Measurements from ENCODE around the gene SP1. TPM values are rescaled to one million over a fixed set of nuclear protein-coding genes. Genes with fewer than 3 reads are reported as not detected.

SP1 gene
- total and polyA plus RNA-seq, 9 of the 15 experiments (the other 6 are each of a cell fraction or from before 2014, with no cell fraction given), result 8.0 to 65.5 (median 41.6) TPM

DNA sequence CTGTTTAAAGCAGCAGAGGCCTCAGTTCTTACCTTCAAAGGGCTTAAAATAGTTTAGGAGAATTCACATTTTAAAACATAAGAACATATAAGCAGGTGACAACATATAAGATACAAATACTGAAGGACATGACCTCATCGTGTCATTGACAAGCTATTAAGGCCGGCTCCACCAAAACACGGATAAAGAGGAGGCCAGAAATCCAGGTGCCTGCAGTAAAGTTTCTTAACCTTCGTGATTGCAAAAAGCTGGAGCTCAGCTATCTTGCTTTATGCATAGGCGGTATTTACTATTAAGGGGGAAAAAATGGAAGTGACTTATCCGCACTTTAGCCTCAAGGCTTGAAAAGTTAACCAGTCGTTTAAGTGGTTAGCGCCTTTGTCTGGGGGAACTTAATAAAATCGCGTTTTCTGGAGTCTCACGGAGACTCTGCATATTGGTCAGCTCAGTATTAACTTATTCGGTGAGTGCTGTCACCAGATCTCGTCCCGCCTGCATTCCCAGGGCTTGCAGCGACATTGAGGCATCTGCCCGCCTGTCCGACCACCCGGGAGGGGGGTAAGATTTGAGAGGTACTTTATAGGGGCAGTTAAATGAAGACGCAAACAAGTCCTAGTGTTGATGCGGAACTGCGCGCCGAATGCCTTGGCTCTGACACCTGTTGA is 1.1 kb upstream of the SP1 start (continued):
- TF ChIP-seq, protein P1, sequence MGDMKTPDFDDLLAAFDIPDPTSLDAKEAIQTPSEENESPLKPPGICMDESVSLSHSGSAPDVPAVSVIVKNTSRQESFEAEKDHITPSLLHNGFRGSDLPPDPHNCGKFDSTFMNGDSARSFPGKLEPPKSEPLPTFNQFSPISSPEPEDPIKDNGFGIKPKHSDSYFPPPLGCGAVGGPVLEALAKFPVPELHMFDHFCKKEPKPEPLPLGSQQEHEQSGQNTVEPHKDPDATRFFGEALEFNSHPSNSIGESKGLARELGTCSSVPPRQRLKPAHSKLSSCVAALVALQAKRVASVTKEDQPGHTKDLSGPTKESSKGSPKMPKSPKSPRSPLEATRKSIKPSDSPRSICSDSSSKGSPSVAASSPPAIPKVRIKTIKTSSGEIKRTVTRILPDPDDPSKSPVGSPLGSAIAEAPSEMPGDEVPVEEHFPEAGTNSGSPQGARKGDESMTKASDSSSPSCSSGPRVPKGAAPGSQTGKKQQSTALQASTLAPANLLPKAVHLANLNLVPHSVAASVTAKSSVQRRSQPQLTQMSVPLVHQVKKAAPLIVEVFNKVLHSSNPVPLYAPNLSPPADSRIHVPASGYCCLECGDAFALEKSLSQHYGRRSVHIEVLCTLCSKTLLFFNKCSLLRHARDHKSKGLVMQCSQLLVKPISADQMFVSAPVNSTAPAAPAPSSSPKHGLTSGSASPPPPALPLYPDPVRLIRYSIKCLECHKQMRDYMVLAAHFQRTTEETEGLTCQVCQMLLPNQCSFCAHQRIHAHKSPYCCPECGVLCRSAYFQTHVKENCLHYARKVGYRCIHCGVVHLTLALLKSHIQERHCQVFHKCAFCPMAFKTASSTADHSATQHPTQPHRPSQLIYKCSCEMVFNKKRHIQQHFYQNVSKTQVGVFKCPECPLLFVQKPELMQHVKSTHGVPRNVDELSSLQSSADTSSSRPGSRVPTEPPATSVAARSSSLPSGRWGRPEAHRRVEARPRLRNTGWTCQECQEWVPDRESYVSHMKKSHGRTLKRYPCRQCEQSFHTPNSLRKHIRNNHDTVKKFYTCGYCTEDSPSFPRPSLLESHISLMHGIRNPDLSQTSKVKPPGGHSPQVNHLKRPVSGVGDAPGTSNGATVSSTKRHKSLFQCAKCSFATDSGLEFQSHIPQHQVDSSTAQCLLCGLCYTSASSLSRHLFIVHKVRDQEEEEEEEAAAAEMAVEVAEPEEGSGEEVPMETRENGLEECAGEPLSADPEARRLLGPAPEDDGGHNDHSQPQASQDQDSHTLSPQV (IDR thresholded peaks at IDR 0.05), result peak; percentile 92
- TF ChIP-seq MYNN (IDR thresholded peaks at IDR 0.05) (no peak), MYNN (CRISPR knock-in tag; IDR thresholded peaks at IDR 0.05) (no peak), ZNF707 (CRISPR knock-in tag; conservative IDR thresholded peaks at IDR 0.05) (peak; percentile 26; the same call in 1 of the 2 replicates), ZEB2 (IDR thresholded peaks at IDR 0.05) (no peak), GTF2E2 (tag; IDR thresholded peaks at IDR 0.05) (peak; percentile 79; the same call in 1 of the 2 replicates), CC2D1A (IDR thresholded peaks at IDR 0.05) (no peak), SMC3 (conservative IDR thresholded peaks at IDR 0.05; ENCODE audit: insufficient read depth, low read depth, low read length) (no peak), BCL6 (CRISPR knock-in tag; IDR thresholded peaks at IDR 0.05) (no peak), DMBX1 (CRISPR knock-in tag; IDR thresholded peaks at IDR 0.05; ENCODE audit: borderline replicate concordance) (peak; percentile 77), DDX20 (tag; IDR thresholded peaks at IDR 0.05; ENCODE audit: low read depth) (peak; percentile 57; the same call in 1 of the 2 replicates)
- TF ChIP-seq, protein P2, sequence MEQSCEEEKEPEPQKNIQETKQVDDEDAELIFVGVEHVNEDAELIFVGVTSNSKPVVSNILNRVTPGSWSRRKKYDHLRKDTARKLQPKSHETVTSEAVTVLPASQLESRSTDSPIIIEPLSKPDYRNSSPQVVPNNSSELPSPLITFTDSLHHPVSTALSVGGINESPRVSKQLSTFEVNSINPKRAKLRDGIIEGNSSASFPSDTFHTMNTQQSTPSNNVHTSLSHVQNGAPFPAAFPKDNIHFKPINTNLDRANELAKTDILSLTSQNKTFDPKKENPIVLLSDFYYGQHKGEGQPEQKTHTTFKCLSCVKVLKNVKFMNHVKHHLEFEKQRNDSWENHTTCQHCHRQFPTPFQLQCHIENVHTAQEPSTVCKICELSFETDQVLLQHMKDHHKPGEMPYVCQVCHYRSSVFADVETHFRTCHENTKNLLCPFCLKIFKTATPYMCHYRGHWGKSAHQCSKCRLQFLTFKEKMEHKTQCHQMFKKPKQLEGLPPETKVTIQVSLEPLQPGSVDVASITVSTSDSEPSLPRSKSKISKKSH (CRISPR knock-in tag; IDR thresholded peaks at IDR 0.05), result no peak
- TF ChIP-seq, protein P3, sequence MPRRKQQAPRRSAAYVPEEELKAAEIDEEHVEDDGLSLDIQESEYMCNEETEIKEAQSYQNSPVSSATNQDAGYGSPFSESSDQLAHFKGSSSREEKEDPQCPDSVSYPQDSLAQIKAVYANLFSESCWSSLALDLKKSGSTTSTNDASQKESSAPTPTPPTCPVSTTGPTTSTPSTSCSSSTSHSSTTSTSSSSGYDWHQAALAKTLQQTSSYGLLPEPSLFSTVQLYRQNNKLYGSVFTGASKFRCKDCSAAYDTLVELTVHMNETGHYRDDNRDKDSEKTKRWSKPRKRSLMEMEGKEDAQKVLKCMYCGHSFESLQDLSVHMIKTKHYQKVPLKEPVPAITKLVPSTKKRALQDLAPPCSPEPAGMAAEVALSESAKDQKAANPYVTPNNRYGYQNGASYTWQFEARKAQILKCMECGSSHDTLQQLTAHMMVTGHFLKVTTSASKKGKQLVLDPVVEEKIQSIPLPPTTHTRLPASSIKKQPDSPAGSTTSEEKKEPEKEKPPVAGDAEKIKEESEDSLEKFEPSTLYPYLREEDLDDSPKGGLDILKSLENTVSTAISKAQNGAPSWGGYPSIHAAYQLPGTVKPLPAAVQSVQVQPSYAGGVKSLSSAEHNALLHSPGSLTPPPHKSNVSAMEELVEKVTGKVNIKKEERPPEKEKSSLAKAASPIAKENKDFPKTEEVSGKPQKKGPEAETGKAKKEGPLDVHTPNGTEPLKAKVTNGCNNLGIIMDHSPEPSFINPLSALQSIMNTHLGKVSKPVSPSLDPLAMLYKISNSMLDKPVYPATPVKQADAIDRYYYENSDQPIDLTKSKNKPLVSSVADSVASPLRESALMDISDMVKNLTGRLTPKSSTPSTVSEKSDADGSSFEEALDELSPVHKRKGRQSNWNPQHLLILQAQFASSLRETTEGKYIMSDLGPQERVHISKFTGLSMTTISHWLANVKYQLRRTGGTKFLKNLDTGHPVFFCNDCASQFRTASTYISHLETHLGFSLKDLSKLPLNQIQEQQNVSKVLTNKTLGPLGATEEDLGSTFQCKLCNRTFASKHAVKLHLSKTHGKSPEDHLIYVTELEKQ (CRISPR knock-in tag; IDR thresholded peaks at IDR 0.05), result no peak
